DND-41 (cell line): ENCODE data around the gene TMEM258.
A peak's percentile ranks its signal among the peaks of the same experiment; 100 is the strongest.

Source experiments
- EZH2 ChIP-seq: IDR thresholded peaks from 3 replicates; pipeline ENCODE4 v1.6.1; 2012; ENCODE audit warnings: borderline replicate concordance, low read depth, mild to moderate bottlenecking, moderate library complexity, low read length, inconsistent platforms; ENCODE audit not compliant: severe bottlenecking
- TF ChIP-seq, protein P1 (sequence below): IDR thresholded peaks from 2 replicates; pipeline ENCODE4 v1.5.1; 2012; ENCODE audit warnings: borderline replicate concordance, low read length, moderate library complexity, mild to moderate bottlenecking; ENCODE audit not compliant: poor library complexity, severe bottlenecking; ENCODE audit errors: extremely low read depth

DNA sequence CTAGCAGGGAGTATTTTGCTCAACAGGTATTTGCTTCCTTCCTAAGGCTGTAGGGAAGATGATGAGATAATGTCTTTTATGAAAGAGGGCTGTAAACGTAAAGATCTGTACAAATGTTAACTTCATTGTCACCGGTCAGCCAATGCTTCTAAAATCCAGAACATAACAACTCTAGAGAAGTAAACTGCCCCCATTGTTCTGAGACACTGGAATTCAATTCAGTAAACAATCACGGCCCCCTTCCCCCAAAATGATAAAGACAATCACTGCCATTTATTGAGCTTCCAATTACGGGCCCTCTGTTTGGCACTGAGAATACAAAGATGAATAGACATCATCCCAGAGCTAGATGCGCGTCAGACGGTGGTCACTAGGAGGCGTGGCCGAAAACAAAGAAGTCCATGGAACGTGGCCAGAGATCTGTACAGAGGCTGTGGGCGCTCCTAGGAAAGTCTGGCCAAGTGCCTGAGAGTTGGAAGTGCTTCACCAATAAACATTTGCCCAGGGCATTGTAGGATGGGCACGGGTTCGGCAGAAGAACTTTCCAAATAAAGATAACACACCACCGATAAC, 576 bp downstream of the TMEM258 start:
- TF ChIP-seq, protein P1, sequence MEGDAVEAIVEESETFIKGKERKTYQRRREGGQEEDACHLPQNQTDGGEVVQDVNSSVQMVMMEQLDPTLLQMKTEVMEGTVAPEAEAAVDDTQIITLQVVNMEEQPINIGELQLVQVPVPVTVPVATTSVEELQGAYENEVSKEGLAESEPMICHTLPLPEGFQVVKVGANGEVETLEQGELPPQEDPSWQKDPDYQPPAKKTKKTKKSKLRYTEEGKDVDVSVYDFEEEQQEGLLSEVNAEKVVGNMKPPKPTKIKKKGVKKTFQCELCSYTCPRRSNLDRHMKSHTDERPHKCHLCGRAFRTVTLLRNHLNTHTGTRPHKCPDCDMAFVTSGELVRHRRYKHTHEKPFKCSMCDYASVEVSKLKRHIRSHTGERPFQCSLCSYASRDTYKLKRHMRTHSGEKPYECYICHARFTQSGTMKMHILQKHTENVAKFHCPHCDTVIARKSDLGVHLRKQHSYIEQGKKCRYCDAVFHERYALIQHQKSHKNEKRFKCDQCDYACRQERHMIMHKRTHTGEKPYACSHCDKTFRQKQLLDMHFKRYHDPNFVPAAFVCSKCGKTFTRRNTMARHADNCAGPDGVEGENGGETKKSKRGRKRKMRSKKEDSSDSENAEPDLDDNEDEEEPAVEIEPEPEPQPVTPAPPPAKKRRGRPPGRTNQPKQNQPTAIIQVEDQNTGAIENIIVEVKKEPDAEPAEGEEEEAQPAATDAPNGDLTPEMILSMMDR = peak; percentile 16
- no peak for TF ChIP-seq EZH2
